ENCODE data around the gene EIF4E1B.
A peak's percentile ranks its signal among the peaks of the same experiment; 100 is the strongest.

Gene EIF4E1B

DNA sequence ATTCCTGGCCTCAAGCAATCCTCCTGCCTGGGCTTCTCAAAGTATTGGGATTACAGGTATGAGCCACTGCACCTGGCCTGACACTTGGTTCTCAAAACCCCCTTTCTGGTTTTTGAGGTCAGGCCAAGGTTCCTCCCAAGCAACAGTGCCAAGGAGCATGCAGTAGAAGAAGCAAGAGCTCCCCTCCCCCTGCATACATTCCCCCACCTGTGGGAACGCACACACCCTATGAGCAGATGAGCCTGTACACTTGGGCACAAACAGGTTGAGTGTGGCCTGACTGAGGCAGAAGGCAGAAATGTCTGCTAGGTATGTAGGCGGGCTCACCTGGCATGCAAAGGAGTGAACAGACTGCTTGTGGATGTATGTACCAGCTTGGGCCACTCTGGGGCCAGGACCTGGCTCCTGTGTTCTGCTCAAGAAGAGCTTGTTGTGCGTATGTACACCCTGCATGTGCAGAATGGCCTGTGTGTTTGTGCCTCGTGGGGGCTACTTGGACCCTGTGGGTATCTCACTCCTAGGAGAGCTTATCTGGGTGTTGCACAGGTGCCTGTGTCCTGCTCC is 22.3 kb upstream of the EIF4E1B start:
- TF ChIP-seq, protein P1, sequence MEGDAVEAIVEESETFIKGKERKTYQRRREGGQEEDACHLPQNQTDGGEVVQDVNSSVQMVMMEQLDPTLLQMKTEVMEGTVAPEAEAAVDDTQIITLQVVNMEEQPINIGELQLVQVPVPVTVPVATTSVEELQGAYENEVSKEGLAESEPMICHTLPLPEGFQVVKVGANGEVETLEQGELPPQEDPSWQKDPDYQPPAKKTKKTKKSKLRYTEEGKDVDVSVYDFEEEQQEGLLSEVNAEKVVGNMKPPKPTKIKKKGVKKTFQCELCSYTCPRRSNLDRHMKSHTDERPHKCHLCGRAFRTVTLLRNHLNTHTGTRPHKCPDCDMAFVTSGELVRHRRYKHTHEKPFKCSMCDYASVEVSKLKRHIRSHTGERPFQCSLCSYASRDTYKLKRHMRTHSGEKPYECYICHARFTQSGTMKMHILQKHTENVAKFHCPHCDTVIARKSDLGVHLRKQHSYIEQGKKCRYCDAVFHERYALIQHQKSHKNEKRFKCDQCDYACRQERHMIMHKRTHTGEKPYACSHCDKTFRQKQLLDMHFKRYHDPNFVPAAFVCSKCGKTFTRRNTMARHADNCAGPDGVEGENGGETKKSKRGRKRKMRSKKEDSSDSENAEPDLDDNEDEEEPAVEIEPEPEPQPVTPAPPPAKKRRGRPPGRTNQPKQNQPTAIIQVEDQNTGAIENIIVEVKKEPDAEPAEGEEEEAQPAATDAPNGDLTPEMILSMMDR (IDR thresholded peaks at IDR 0.05; ENCODE audit: low read depth, low read length): no peak
- H3K4me3 ChIP-seq (ENCODE audit: low read depth, low read length): no peak overlapping the region

DNA sequence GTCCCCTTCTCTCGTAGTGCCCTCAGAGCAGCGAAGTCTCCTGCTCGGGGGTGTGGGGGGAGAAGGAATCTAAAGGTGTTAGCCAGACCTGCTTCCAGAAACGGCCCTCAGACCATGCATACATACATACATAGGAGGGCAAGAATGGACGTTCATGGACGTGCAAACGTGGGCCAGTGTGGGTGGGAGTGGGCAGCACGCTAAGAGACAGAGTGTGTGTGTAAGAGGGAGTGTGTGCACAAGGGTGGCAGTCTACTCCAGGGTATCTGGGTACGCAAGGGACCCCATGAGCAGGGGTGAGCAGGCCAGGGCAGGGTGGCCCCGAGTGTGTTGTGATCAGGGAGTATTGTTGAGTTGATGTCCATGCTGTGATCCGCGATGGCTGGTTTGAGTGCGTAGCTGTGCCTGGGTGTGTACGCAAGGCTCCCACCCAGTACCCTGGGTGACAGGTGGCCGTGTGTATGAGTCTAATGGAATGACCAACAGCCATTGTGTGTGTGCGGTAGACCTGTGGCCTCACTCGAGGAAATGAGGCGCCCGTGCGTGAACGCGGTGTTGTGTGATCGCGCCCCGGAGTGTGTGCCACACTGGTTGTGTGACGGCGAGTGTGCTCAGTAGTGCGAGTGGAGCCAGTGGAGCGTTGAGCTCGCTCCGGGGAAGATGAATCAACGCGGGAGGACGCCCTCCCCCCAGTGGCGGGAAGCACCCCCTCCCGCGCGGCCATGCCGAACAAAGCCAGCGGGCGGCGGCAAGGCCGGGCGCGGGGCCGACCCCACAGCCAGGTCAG is 21.3 kb upstream of the EIF4E1B start:
- H3K4me3 ChIP-seq (ENCODE audit: low read depth, low read length): peak overlapping the region; percentile 61
- TF ChIP-seq, protein P1 (IDR thresholded peaks at IDR 0.05; ENCODE audit: low read depth, low read length): no peak

- TF ChIP-seq, protein P1 (IDR thresholded peaks at IDR 0.05; ENCODE audit: low read depth, low read length): no peak
- H3K4me3 ChIP-seq (ENCODE audit: low read depth, low read length): peak within 1 kb of the TSS; percentile 67
Measured at GRCh38 chr5:176609724-176610434, 20.6 kb upstream of the EIF4E1B start, which contains the start of gene GPRIN1. TSS of gene GPRIN1 (minus strand) at chr5:176610156. CDS start at chr5:176599834, 10,322 bp downstream.

- H3K4me3 ChIP-seq (ENCODE audit: low read depth, low read length): peak overlapping the region; percentile 67
- TF ChIP-seq, protein P1 (IDR thresholded peaks at IDR 0.05; ENCODE audit: low read depth, low read length): no peak
Measured at GRCh38 chr5:176610435-176610773, 20.1 kb upstream of the EIF4E1B start.

DNA sequence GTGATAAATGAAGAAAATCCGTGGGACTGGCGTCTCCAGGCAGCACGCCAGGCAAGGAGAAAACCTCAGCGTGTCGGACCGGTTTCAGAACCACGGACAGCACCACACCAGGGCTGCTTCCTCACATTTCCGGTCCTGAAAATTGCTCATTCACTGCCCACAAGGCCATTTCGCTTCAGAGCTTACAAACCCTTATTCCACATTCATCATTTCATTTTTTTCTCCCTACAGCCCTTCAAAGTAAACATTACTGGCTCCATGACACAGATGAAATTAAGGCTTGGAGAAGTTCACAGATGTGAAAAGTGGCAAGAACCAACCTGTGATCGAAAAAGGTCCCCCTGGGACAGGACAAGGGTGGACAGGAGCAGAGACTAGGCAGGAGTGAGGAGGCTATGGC is 19.0 kb upstream of the EIF4E1B start:
- H3K4me3 ChIP-seq (ENCODE audit: low read depth, low read length): no peak overlapping the region
- TF ChIP-seq, protein P1 (IDR thresholded peaks at IDR 0.05; ENCODE audit: low read depth, low read length): no peak

DNA sequence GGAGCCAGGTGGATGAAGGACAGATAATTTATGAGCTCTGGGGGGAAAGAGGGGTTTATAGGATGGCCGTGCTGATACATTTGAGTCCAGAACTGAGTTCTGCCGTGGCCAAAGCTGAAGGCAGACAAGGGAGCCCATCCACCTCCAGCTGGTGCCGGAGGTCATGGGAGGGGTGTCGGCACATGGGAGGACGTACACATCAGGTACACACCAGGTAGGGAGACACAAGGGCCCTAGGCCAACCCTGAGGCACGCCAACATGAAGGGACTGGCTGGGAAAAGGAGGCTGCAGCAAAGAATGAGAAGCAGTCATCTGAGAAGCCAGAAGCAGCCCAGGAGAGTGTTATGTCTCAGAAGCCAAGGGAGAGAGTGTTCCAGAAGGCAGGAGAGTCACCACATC is 18.5 kb upstream of the EIF4E1B start:
- TF ChIP-seq, protein P1 (IDR thresholded peaks at IDR 0.05; ENCODE audit: low read depth, low read length): no peak

GRCh38 chr5:176612855-176613254 is 17.6 kb upstream of the EIF4E1B start:
- no peak overlapping the region for H3K4me3 ChIP-seq (ENCODE audit: low read depth, low read length)
- TF ChIP-seq, protein P1 (IDR thresholded peaks at IDR 0.05; ENCODE audit: low read depth, low read length): no peak

More for the DNA sequence above, 18.5 kb upstream of the EIF4E1B start:
- H3K4me3 ChIP-seq (ENCODE audit: low read depth, low read length): no peak overlapping the region
